HepG2 (cell line): ENCODE data around the gene ATP6V0D1. TPM values are rescaled to one million over a fixed set of nuclear protein-coding genes. Genes with fewer than 3 reads are reported as not detected.

ENCODE experiments used
- CCAR2 ChIP-seq: fragments of 200-400 bp; formaldehyde crosslinking; optimal IDR thresholded peaks from 2 replicates; pipeline ENCODE3; 2018; ENCODE audit warnings: low read depth, mild to moderate bottlenecking, low read length, moderate library complexity
- EEA1 ChIP-seq: sonication (generic); formaldehyde crosslinking; IDR thresholded peaks from 2 replicates; pipeline ENCODE4 v1.5.1; 2020; ENCODE audit warnings: mild to moderate bottlenecking, missing genetic modification reagents, borderline replicate concordance
- ETV5 ChIP-seq: IDR thresholded peaks from 2 replicates; pipeline ENCODE4 v1.6.1; 2018; ENCODE audit warnings: missing biosample characterization, missing genetic modification reagents, inconsistent platforms, borderline replicate concordance
- EZH2 ChIP-seq: conservative IDR thresholded peaks from 2 replicates; pipeline ENCODE4 v1.6.1; 2012; ENCODE audit warnings: mild to moderate bottlenecking, low read depth, low read length, moderate library complexity
- FLYWCH1 ChIP-seq: sonication (generic); formaldehyde crosslinking; IDR thresholded peaks from 2 replicates; pipeline ENCODE4 v1.8.1; 2023; ENCODE audit warnings: mild to moderate bottlenecking, missing genetic modification reagents
- HNF4A ChIP-seq: sonication (generic); formaldehyde crosslinking; IDR thresholded peaks from 2 replicates; pipeline ENCODE4 v1.4.0; 2020; ENCODE audit warnings: missing genetic modification reagents
- MIER2 ChIP-seq: IDR thresholded peaks from 2 replicates; pipeline ENCODE4 v1.6.1; 2016; ENCODE audit warnings: missing biosample characterization, missing genetic modification reagents
- MTF1 ChIP-seq: sonication (generic); formaldehyde crosslinking; IDR thresholded peaks from 2 replicates; pipeline ENCODE4 v1.5.0; 2020; ENCODE audit warnings: missing genetic modification reagents
- NAIF1 ChIP-seq: sonication (generic); formaldehyde crosslinking; IDR thresholded peaks from 2 replicates; pipeline ENCODE4 v1.5.0; 2020; ENCODE audit warnings: mild to moderate bottlenecking, missing genetic modification reagents, borderline replicate concordance
- NCOA2 ChIP-seq: sonication (generic); formaldehyde crosslinking; IDR thresholded peaks from 2 replicates; pipeline ENCODE4 v1.8.0; 2022; ENCODE audit warnings: inconsistent platforms
- SNAPC4 ChIP-seq: sonication (generic); formaldehyde crosslinking; IDR thresholded peaks from 2 replicates; pipeline ENCODE4 v1.4.0; 2020; ENCODE audit warnings: mild to moderate bottlenecking, missing genetic modification reagents
- SNRNP70 ChIP-seq: fragments of 200-400 bp; formaldehyde crosslinking; IDR thresholded peaks from 2 replicates; pipeline ENCODE4 v1.6.1; 2017; ENCODE audit warnings: mild to moderate bottlenecking, low read depth, low read length, moderate library complexity
- SP140L ChIP-seq: sonication (generic); formaldehyde crosslinking; IDR thresholded peaks from 2 replicates; pipeline ENCODE4 v1.4.0; 2020; ENCODE audit warnings: missing genetic modification reagents, borderline replicate concordance
- ZBTB10 ChIP-seq: sonication (generic); formaldehyde crosslinking; IDR thresholded peaks from 2 replicates; pipeline ENCODE4 v1.4.0; 2020; ENCODE audit warnings: missing genetic modification reagents, borderline replicate concordance
- ZMAT3 ChIP-seq: sonication (generic); formaldehyde crosslinking; conservative IDR thresholded peaks from 2 replicates; pipeline ENCODE4 v1.7.0; 2021; ENCODE audit warnings: missing genetic modification reagents
- ZNF367 ChIP-seq: sonication (generic); formaldehyde crosslinking; IDR thresholded peaks from 2 replicates; pipeline ENCODE4 v1.4.0; 2020; ENCODE audit warnings: missing genetic modification reagents, borderline replicate concordance
- ZNF484 ChIP-seq: sonication (generic); formaldehyde crosslinking; IDR thresholded peaks from 2 replicates; pipeline ENCODE4 v1.5.1; 2020; ENCODE audit warnings: mild to moderate bottlenecking, low read depth, missing genetic modification reagents, borderline replicate concordance
- ZNF546 ChIP-seq: sonication (generic); formaldehyde crosslinking; conservative IDR thresholded peaks from 2 replicates; pipeline ENCODE4 v1.8.1; 2023; ENCODE audit warnings: mild to moderate bottlenecking, missing genetic modification reagents
- ZNF691 ChIP-seq: sonication (generic); formaldehyde crosslinking; IDR thresholded peaks from 2 replicates; pipeline ENCODE4 v1.4.0; 2020; ENCODE audit warnings: missing genetic modification reagents, low read depth, mild to moderate bottlenecking, borderline replicate concordance
- ZNF746 ChIP-seq: sonication (generic); formaldehyde crosslinking; IDR thresholded peaks from 2 replicates; pipeline ENCODE4 v1.8.0; 2022; ENCODE audit warnings: mild to moderate bottlenecking, missing genetic modification reagents
- polyA plus RNA-seq, 8 experiments: library from polyadenylated mRNA; depleted of rRNA in 3 of 8; stranded (reverse) in 7 of 8; unstranded in 1 of 8; fragments of >200 nt; fragmentation: Illumina TruSeq in 4 of 8; extraction: Trizol in 4 of 8; gene quantifications; 2 replicates each; pipeline versions ENCODE4 v1.2.1 to v1.2.3, GENCODE V29; 2011 to 2016; ENCODE audit warnings: low read depth in 4 of 8, missing spikeins in 1 of 8, mixed read lengths in 1 of 8; ENCODE audit not compliant: insufficient read depth in 1 of 8
- total RNA-seq, 5 experiments: library from RNA; depleted of rRNA; stranded (reverse); fragments of >200 nt; fragmentation: Illumina TruSeq; extraction: Trizol; gene quantifications; 2 replicates each; pipeline ENCODE4 v1.2.3, GENCODE V29; 2016; ENCODE audit warnings: low read depth in 1 of 5
- TF ChIP-seq, protein P1 (sequence below): sonication (generic); formaldehyde crosslinking; IDR thresholded peaks from 2 replicates; pipeline ENCODE4 v1.8.0; 2022; ENCODE audit warnings: missing genetic modification reagents, mild to moderate bottlenecking, inconsistent platforms, borderline replicate concordance

Gene ATP6V0D1
- total and polyA plus RNA-seq, 2 of the 13 experiments (the other 11 are each of a cell fraction or from before 2014, with no cell fraction given): 51.1 to 61.3 TPM

DNA sequence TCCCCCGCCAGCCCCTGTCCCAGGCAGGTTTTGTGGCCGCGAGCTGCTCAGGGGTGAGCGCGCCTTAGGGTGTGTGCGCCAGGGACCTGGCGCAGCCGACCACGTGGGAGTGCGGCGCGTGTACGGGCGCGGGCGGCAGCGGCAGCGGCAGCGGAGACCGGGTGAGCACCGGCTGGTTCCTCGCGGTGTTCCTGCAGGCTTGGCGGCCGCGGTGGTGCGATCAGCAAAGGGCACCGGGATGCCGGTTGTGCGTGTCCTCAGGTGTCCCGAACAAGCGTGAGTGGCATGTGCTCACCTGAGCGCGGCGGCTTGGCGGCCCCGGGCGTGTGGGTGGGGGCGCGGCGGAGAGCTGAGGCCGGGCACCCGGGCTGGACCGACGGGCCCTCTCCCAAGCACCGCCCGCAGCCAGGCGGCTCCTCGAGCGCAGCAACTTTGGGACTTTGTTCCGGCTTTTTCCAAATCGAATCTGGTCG, 50.4 kb downstream of the ATP6V0D1 start (continued):
- no peak for TF ChIP-seq SNAPC4
- TF ChIP-seq, protein P1, sequence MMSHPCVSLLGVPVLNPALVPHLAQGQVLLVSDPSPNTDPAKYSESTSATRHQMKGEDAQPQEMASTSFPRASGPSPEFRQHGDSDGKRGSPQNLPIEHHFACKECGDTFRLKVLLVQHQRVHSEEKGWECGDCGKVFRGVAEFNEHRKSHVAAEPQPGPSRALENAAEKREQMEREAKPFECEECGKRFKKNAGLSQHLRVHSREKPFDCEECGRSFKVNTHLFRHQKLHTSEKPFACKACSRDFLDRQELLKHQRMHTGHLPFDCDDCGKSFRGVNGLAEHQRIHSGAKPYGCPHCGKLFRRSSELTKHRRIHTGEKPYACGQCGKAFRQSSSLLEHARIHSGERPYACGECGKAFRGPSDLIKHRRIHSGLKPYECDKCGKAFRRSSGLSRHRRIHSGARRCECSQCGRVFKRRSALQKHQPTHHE (CRISPR knock-in tag): 0 out of 2 replicates have a peak, but pooled peaks have one; percentile 85
- no peak for TF ChIP-seq CCAR2
- no peak for TF ChIP-seq EZH2
- peak; percentile 93 for TF ChIP-seq ZNF691
- peak; percentile 96 for TF ChIP-seq ZMAT3 (CRISPR knock-in tag)
- TF ChIP-seq NCOA2 (CRISPR knock-in tag): no peak
- peak; percentile 98 for TF ChIP-seq ZNF546 (CRISPR knock-in tag)
- TF ChIP-seq ZNF746 (CRISPR knock-in tag): no peak
- no peak for TF ChIP-seq SNRNP70
- no peak for TF ChIP-seq SP140L (CRISPR knock-in tag)
- TF ChIP-seq ZNF484: peak; percentile 61; the same call in 1 of the 2 replicates
- TF ChIP-seq FLYWCH1: peak; percentile 42; the same call in 1 of the 2 replicates
- no peak for TF ChIP-seq MTF1 (CRISPR knock-in tag)
- TF ChIP-seq ETV5 (CRISPR knock-in tag): 0 out of 2 replicates have a peak, but pooled peaks have one; percentile 13
- TF ChIP-seq EEA1 (CRISPR knock-in tag): peak; percentile 94
- no peak for TF ChIP-seq MIER2 (CRISPR knock-in tag)
- no peak; the same call in 1 of the 2 replicates for TF ChIP-seq ZBTB10 (CRISPR knock-in tag)
- no peak; the same call in 1 of the 2 replicates for TF ChIP-seq ZNF367 (CRISPR knock-in tag)
- TF ChIP-seq HNF4A (CRISPR knock-in tag): no peak
- TF ChIP-seq NAIF1 (CRISPR knock-in tag): peak; percentile 60; the same call in 1 of the 2 replicates
